Measurements from ENCODE around the gene GPATCH2.
"Not testable (repeated sequence)": the region's sequence is repeated elsewhere in the genome, so short reads cannot be mapped to it uniquely, and the experiment has no call there.

The GPATCH2 gene

GRCh38 chr1:217388522-217389065, 242.3 kb downstream of the GPATCH2 start:
- DNase-seq, result no peak
- intact Hi-C loops (cut with DNase I), result no loop called here

DNA sequence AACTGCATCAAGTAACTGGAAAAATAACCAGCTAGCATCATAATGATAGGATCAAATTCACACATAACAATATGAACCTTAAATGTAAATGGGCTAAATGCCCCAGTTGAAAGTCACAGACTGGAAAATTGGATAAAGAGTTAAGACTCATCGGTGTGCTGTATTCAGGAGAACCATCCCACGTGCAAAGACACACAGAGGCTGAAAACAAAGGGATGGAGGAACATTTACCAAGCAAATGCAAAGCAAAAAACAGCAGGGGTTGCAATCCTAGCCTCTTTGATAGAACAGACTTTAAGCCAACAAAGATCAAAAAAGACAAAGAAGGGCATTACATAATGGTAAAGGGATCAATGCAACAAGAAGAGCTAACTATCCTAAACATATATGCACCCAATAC, 249.1 kb downstream of the GPATCH2 start:
- DNase-seq; intact Hi-C loops (cut with DNase I): not testable (repeated sequence)

DNA sequence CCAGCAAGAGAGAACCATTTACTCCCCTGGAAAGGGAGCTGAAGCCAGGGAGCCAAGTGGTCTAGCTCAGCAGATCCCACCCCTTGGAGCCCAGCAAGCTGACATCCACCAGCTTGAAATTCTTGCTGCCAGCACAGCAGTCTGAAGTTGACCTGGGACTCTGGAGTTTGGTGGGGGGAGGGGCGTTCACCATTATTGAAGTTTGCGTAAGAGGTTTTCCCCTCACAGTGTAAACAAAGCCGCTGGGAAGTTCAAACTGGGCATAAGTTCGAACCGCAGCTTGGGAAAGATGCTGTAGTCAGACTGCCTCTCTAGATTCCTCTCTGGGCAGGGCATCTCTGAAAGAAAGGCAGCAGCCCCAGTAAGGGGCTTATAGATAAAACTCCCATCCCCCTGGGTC, 251.1 kb downstream of the GPATCH2 start:
- DNase-seq; intact Hi-C loops (cut with DNase I): not testable (repeated sequence)

GRCh38 chr1:217379336-217379735, 251.6 kb downstream of the GPATCH2 start:
- no peak for DNase-seq
- intact Hi-C loops (cut with DNase I), result no loop called here

Measured in posterior cingulate gyrus (tissue), 11 donors.